GM21390 (cell line): ENCODE results near the gene KIFC3.
A peak's percentile ranks its signal among the peaks of the same experiment; 100 is the strongest.
"Not testable (repeated sequence)": the region's sequence is repeated elsewhere in the genome, so short reads cannot be mapped to it uniquely, and the experiment has no call there.

Experiments used
- ATAC-seq: cut with Tn5 transposase; IDR thresholded peaks from one replicate; pipeline ENCODE4 v1.9.1; 2021; ENCODE audit not compliant: unreplicated experiment

KIFC3 gene

GRCh38 chr16:57743458-57743857 lies 58.8 kb downstream of the KIFC3 start:
- ATAC-seq = no peak

- no peak for ATAC-seq
Observed at GRCh38 chr16:57742543-57742942, 59.7 kb downstream of the KIFC3 start.

GRCh38 chr16:57741660-57742191 lies 60.6 kb downstream of the KIFC3 start:
- no peak for ATAC-seq

- ATAC-seq = no peak
Observed at GRCh38 chr16:57740423-57741071, 61.7 kb downstream of the KIFC3 start.

GRCh38 chr16:57739756-57740422 lies 62.4 kb downstream of the KIFC3 start:
- ATAC-seq = no peak

- no peak for ATAC-seq
Observed at GRCh38 chr16:57738844-57739243, 63.4 kb downstream of the KIFC3 start.

GRCh38 chr16:57736419-57737351 lies 65.6 kb downstream of the KIFC3 start:
- no peak for ATAC-seq

- ATAC-seq = no peak
Observed at GRCh38 chr16:57735755-57736418, 66.4 kb downstream of the KIFC3 start, which contains the start of gene KATNB1. Gene KATNB1, plus strand, starts transcription at chr16:57735770. Its CDS starts 1,474 bp downstream, at chr16:57737244.

- peak; percentile 87 for ATAC-seq
Observed at GRCh38 chr16:57734925-57735754, 67.2 kb downstream of the KIFC3 start.

- ATAC-seq = no peak
Observed at GRCh38 chr16:57734308-57734924, 67.9 kb downstream of the KIFC3 start.

GRCh38 chr16:57732714-57733113 lies 69.6 kb downstream of the KIFC3 start:
- ATAC-seq = no peak

GRCh38 chr16:57732037-57732436 lies 70.3 kb downstream of the KIFC3 start:
- ATAC-seq = no peak

- ATAC-seq = no peak
Observed at GRCh38 chr16:57730771-57731730, 71.2 kb downstream of the KIFC3 start.

- ATAC-seq = not testable (repeated sequence)
Observed at GRCh38 chr16:57729852-57730251, 72.4 kb downstream of the KIFC3 start.

GRCh38 chr16:57729182-57729484 lies 73.2 kb downstream of the KIFC3 start:
- ATAC-seq = no peak

- ATAC-seq = no peak
Observed at GRCh38 chr16:57728336-57729181, 73.7 kb downstream of the KIFC3 start.

- ATAC-seq = no peak
Observed at GRCh38 chr16:57727610-57728009, 74.7 kb downstream of the KIFC3 start.
